ENCODE data around the gene HADHA.
"Not testable (repeated sequence)": the region's sequence is repeated elsewhere in the genome, so short reads cannot be mapped to it uniquely, and the experiment has no call there.

Gene HADHA

GRCh38 chr2:26172871-26173775, 71.3 kb downstream of the HADHA start, which contains the start of gene GAREM2:
GAREM2 (plus strand) TSS chr2:26173088; CDS start chr2:26173221, 133 bp downstream.
- DNase-seq: no peak

GRCh38 chr2:26172189-26172870, 72.1 kb downstream of the HADHA start:
- DNase-seq: no peak

GRCh38 chr2:26170795-26171194, 73.6 kb downstream of the HADHA start:
- DNase-seq: no peak

GRCh38 chr2:26169681-26170414, 74.6 kb downstream of the HADHA start:
- no peak for DNase-seq

- no peak for DNase-seq
Measured at GRCh38 chr2:26169226-26169625, 75.2 kb downstream of the HADHA start.

- no peak for DNase-seq
Measured at GRCh38 chr2:26168785-26169184, 75.6 kb downstream of the HADHA start.

- DNase-seq: not testable (repeated sequence)
Measured at GRCh38 chr2:26166541-26166940, 77.9 kb downstream of the HADHA start.

- DNase-seq: no peak
Measured at GRCh38 chr2:26165403-26165802, 79.0 kb downstream of the HADHA start.

- no peak for DNase-seq
Measured at GRCh38 chr2:26164641-26165211, 79.7 kb downstream of the HADHA start.

GRCh38 chr2:26164231-26164630, 80.2 kb downstream of the HADHA start:
- no peak for DNase-seq

- no peak for DNase-seq
Measured at GRCh38 chr2:26162963-26163362, 81.5 kb downstream of the HADHA start.

- no peak for DNase-seq
Measured at GRCh38 chr2:26161926-26162325, 82.5 kb downstream of the HADHA start.

GRCh38 chr2:26157580-26157979, 86.9 kb downstream of the HADHA start:
- DNase-seq: no peak

- no peak for DNase-seq
Measured at GRCh38 chr2:26150243-26150642, 94.2 kb downstream of the HADHA start.

- DNase-seq: no peak
Measured at GRCh38 chr2:26148501-26148900, 95.9 kb downstream of the HADHA start.

GRCh38 chr2:26144953-26145680, 99.3 kb downstream of the HADHA start:
- DNase-seq: peak; percentile 67

- no peak for DNase-seq
Measured at GRCh38 chr2:26144031-26144430, 100.4 kb downstream of the HADHA start.

GRCh38 chr2:26141145-26141769, 103.2 kb downstream of the HADHA start:
- DNase-seq: no peak

All from CD4-positive, alpha-beta T cell treated with Interleukin-21 for 1 hour (primary cell).